MM.1S (cell line): ENCODE measurements around the gene EIPR1.

Experiments used
- EZH2phosphoT487 ChIP-seq: fragments of 300-600 bp; sonication (generic); IDR thresholded peaks from 2 replicates; pipeline ENCODE4 v1.6.1; 2018; ENCODE audit warnings: antibody characterized with exemption, low read length
- TF ChIP-seq, protein P1 (sequence below): fragments of 300-600 bp; sonication (generic); IDR thresholded peaks from 2 replicates; pipeline ENCODE4 v1.5.1; 2016; ENCODE audit warnings: antibody characterized with exemption, low read length, mixed read lengths

DNA sequence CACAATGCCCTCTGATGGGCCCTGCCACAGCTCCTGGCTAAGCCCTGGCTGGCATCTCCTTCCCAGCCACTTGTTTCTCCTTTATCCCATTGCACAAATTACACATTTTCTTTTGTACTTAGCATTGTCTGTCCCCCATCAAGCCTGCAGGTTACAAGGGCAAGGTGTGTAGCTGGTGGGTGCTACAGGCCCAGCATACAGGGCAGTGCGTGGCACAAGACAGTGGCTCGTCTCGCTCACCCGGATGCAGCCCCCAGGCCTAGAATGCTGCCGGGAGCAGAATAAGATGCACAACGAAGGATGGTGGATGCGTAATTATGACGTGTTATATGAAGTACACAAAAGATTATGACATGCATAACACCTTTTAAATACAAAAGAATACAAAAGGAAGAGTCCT lies 87.6 kb downstream of the EIPR1 start:
- no peak for TF ChIP-seq EZH2phosphoT487
- TF ChIP-seq, protein P1, sequence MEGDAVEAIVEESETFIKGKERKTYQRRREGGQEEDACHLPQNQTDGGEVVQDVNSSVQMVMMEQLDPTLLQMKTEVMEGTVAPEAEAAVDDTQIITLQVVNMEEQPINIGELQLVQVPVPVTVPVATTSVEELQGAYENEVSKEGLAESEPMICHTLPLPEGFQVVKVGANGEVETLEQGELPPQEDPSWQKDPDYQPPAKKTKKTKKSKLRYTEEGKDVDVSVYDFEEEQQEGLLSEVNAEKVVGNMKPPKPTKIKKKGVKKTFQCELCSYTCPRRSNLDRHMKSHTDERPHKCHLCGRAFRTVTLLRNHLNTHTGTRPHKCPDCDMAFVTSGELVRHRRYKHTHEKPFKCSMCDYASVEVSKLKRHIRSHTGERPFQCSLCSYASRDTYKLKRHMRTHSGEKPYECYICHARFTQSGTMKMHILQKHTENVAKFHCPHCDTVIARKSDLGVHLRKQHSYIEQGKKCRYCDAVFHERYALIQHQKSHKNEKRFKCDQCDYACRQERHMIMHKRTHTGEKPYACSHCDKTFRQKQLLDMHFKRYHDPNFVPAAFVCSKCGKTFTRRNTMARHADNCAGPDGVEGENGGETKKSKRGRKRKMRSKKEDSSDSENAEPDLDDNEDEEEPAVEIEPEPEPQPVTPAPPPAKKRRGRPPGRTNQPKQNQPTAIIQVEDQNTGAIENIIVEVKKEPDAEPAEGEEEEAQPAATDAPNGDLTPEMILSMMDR: no peak
